Islet of Langerhans (tissue), 1 donor: ENCODE results near the gene AGPAT4.
A peak's percentile ranks its signal among the peaks of the same experiment; 100 is the strongest.

Source experiments
- FAIRE-seq: peaks from one replicate; lab custom pipeline; 2011; peaks lifted over from hg19 to GRCh38; lab: Jason Lieb, UNC

The AGPAT4 gene

GRCh38 chr6:161254464-161255253 is 19.2 kb downstream of the AGPAT4 start:
- no peak for FAIRE-seq

GRCh38 chr6:161254126-161254463 is 19.8 kb downstream of the AGPAT4 start:
- FAIRE-seq: no peak

GRCh38 chr6:161251345-161251744 is 22.5 kb downstream of the AGPAT4 start:
- no peak for FAIRE-seq

- no peak for FAIRE-seq
Measured at GRCh38 chr6:161249327-161249726, 24.5 kb downstream of the AGPAT4 start.

- FAIRE-seq: no peak
Measured at GRCh38 chr6:161246725-161247124, 27.1 kb downstream of the AGPAT4 start.

- no peak for FAIRE-seq
Measured at GRCh38 chr6:161245363-161245762, 28.5 kb downstream of the AGPAT4 start.

- no peak for FAIRE-seq
Measured at GRCh38 chr6:161244725-161245124, 29.1 kb downstream of the AGPAT4 start.

GRCh38 chr6:161242779-161243693 is 30.8 kb downstream of the AGPAT4 start:
- no peak for FAIRE-seq

- no peak for FAIRE-seq
Measured at GRCh38 chr6:161242113-161242512, 31.7 kb downstream of the AGPAT4 start.

GRCh38 chr6:161239001-161239400 is 34.9 kb downstream of the AGPAT4 start:
- no peak for FAIRE-seq

- FAIRE-seq: no peak
Measured at GRCh38 chr6:161238500-161238899, 35.4 kb downstream of the AGPAT4 start.

GRCh38 chr6:161238081-161238480 is 35.8 kb downstream of the AGPAT4 start:
- no peak for FAIRE-seq

GRCh38 chr6:161237176-161237575 is 36.7 kb downstream of the AGPAT4 start:
- no peak for FAIRE-seq

- no peak for FAIRE-seq
Measured at GRCh38 chr6:161235776-161236633, 37.9 kb downstream of the AGPAT4 start.

- FAIRE-seq: no peak
Measured at GRCh38 chr6:161233986-161234661, 39.7 kb downstream of the AGPAT4 start.

GRCh38 chr6:161232467-161232866 is 41.4 kb downstream of the AGPAT4 start:
- FAIRE-seq: no peak

- no peak for FAIRE-seq
Measured at GRCh38 chr6:161232010-161232409, 41.9 kb downstream of the AGPAT4 start.

- no peak for FAIRE-seq
Measured at GRCh38 chr6:161230339-161230738, 43.5 kb downstream of the AGPAT4 start.

- peak; percentile 86 for FAIRE-seq
Measured at GRCh38 chr6:161228921-161229591, 44.8 kb downstream of the AGPAT4 start.

GRCh38 chr6:161228096-161228495 is 45.8 kb downstream of the AGPAT4 start:
- no peak for FAIRE-seq
